ENCODE data around the gene MISP3.

The MISP3 gene

DNA sequence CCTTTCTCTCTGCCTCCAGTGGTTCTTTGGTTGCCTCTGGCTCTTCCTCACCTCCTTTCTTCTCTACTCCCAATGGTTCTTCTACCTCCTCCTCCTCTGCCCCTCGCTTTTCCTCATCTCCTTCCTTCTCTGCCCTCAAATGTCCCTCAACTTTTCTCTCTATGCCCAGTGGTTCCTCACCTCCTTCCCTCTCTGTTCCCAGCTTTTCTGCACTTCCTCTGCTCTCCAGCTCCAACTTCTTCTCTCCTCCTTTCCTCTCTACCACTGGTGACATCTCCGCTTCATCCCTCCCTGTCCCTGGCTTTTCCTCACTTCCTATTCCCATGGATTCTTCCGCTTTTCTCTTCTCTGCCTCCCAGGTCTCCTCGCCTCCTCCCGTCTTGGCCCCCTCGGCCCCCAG lies 18.5 kb upstream of the MISP3 start:
- DNase-seq: no peak

DNA sequence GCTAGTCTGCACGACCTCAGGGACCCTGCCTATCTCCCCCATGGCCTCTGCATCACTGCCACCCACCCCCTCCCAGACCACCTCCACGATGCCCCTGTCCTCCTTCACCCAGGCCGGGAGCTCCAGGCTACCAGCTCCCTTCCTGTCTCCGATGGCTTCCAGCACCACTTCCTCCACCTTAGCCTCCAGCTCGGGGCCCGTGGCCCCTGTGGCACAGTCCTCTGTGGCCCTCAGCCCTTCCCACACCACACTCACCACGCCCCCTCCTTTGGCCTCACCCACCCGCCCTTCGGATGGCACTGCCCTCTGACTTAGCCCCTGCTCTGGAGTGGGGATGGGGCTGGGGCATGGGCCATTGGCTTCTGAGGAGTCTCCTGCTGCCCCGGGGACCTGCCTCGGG lies 17.9 kb upstream of the MISP3 start:
- DNase-seq: no peak

DNA sequence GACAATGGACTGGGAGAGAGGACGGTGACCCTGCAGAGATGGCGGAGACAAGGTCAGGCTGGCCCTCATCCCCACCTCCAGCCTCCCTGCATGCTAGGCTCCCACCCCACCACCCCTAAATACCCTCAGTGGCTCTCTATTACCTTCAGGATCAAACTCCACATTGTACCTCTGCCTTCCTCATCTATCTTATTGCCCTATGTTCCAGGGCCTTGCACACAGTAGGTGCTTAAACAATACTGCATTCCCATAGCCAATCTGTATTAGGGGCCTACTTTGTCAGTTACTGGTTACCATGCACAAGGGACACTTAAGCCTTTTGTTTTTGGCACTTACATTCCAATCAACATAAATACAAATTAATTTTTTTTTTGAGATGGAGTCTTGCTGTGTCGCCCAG lies 17.2 kb upstream of the MISP3 start:
- no peak for DNase-seq

DNA sequence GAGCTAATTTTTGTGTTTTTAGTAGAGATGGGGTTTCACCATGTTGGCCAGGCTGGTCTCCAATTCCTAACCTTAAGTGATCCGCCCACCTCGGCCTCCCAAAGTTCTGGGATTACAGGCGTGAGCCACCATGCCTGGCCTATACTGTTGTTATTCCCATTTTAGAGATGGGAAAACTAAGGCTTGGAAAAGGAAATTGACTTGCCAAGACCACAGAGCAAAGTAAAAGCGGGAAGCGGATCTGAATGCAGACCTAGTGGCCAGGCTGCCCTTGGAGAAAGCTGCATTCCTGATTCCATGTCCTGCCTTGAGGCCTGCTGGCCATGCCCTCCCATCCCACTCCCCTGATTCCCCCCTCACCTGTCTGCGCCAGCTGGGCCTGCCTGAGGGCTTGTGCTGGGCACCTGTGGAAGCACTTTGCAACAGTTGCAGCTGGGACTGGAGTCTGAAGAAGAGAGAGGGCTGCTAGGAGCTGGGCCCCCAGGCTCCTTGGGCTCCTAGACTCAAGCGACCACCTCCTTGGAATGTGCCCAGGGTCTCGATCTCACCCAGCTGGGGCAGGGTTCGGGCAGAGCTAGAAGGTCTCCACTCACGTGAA lies 16.4 kb upstream of the MISP3 start:
- DNase-seq: no peak

DNA sequence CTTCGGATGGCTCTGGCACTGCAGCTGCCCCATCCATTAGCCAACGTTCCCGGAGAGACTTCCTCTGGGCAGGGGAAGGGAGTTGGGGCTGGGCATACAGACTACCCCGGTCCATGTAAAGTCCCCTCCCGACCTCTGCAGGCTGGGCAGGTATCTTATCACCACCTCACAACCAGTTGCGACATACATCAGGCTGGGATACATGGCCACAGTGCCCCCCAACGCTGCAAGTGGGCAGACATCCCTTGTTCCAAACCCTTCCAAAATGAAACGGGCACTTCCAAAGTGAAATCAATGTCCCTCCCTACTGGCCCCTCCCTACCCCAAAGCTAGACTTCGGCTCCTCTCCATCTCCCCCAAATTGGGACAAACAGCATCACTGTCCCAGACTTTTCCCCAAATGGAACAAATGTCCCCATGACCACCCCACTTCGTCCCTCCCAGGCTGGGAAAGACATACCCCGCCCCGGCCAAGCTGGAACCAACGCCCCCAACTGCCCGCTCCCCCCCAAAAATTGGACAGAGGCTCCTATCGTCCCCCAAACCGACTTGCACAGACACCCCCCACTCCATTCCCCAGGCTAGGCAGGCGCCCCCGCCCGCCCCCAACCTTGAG lies 15.7 kb upstream of the MISP3 start:
- DNase-seq: no peak

DNA sequence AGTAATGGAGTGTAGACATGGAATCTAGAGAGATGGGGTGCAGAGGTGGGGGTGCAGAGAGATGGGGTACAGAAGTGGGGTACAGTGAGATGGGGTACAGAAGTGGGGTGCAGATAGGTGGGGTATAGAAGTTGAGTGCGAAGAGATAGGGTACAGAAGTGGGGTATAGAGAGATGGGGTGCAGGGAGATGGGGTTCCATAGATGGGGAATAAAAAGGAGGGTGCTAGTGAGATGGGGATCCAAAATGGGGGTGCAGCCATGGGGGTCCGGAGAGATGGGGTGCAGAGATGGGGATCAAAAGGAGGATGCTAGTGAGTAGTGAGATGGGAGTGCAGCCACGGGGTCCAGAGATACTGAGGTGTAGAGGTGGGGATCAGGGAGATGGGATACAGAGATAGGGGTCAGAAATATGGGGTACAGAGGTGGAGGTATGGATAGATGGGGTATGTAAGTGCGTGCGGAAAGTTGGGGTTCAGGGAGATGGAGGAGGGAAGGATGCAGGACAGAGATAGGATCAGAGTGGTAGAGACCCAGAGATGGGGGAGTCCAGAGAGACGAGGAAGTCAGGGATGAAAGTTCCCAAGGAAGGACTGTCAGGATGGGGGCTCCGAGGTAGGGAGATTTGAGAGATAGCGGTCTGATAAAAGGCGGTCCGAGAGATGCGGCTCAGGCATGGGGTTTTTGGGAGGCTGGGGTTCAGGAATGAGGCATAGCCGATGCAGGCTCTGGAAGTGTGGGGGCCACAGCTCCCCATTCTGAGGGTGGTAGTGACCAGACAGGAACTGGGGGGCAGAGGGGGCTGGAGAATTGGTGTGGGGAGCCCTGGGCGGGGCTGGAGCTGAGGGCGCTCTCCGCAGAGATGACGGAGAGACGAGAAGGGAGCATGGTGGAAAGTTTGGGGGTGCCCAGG lies 14.1 kb upstream of the MISP3 start:
- DNase-seq: no peak

DNA sequence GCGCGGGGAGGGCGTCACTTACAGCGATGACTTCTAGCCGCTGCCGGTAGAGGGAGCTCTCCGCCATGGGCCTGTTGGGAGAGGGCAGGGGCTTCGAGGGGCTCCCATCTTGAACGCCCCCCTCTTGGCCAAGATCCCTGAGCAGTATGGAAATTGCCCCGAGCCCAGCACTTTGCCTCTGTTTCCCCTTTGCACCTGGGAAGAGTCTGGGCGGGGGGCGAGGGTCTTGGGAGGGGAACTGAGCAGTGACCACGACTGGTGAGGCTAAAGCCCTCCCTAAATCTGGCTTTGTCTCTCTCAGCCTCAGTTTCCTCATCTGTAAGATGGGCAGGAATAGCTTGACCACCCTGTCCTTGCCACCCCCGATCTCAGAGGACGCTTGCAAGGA lies 13.5 kb upstream of the MISP3 start:
- DNase-seq: no peak

DNA sequence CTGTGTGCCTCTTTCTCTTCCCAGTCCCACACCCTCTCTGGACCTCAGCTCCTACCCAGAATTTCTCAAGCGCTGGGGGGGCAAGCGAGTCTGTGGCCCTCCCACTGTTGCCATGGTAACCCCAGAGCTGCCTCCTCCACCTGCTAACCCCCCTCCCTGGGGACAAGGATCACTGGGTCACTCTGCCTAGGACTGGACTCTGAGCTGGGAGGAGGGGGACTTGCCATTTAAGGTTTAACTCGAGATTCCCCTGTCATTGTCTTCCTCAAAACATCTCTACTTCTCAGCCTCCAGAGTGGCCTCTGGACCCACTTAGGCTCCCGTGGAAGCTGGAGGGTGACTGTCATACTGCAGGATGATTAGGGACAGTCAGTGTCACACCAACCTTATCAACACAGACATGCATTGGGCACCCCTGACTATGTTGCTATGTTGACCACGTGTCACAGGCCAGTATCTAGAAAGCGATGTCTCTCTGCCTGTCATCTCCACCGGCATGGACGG lies 12.9 kb upstream of the MISP3 start:
- DNase-seq: no peak

DNA sequence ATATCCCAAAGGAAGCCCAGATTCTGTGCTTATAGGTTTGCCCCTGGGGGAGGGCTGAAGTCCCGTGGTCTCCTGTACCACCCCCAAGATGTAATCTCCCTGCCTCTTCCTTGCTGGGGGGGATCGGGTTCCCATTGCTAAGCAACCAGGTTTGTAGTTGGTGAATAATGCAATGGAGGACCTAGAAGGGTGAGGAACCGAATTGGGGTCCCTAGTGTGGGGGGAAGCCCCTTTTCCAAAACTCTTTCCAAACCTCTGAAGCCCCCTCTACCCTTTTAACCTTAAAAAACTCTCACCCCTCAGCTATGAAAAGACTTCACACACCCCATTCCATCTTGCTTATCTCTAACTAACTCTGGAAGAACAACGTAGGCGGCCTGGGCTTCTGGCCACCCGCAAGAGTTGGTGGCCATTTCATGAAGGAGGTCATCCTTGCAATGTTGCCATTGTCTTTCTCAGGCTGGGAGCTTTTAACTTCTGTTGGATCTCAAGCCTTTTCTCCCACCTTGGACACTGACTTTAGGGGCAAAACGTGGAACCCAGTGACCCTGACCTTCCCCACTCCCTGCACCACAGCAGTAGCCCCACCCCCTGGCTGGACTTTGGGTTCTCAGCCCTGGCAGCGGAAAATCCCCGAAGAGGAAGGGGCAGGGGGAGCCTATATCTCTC lies 11.4 kb upstream of the MISP3 start:
- DNase-seq: no peak

DNA sequence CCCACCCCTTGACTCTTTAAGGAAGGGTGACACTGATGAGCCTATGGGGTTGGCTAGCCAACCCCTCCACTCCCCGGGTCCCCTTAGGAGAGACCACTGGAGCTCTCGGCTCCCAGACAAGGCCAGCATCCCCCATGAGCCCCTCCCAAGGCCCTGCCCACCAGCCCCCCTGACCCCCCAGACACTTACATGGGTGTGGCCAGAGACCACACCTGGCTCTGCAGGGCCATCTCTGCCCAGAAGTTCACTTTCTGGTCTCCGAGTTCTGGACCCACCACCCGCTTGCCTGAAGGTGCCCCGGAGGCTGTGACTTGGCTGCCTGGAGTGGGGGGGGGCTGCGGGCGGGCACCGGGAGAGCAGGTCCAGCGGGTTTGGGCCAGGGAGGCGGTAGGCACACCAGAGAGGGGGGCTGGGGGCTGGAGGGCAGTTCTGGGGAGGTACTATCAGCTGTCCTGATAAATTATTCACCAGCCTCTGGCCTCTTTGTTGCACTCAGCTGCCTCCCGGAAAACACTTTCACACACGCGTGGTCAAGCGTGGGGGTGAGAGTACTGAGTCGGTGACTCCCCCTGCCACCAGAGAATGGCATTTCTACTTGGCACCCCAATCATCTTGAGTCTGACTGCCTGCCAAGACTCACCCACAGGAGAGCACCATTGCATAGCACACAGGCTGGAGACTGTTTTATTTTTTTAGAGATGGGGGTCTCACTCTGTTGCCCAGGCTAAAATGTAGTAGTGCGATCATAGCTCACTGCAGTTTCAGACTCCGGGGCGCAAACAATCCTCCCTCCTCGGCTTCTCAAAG lies 10.6 kb upstream of the MISP3 start, which contains the start of gene PALM3:
TSS of gene PALM3 (minus strand) at position 326 of the 807 bp plus-strand sequence. CDS start at position 230, 96 bp downstream.
- DNase-seq: no peak

DNA sequence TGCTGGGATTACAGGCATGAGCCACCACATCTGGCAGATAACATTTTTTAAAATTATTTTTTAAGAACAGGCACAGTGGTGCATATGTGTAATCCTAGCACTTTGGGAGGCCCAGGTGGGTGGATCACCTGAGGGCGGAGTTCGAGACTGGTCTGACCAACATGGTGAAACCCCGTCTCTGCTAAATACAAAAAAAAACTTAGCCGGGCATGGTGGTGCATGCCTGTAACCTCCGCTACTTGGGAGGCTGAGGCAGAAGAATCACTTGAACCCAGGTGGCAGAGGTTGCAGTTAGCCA lies 10.1 kb upstream of the MISP3 start:
- no peak for DNase-seq

DNA sequence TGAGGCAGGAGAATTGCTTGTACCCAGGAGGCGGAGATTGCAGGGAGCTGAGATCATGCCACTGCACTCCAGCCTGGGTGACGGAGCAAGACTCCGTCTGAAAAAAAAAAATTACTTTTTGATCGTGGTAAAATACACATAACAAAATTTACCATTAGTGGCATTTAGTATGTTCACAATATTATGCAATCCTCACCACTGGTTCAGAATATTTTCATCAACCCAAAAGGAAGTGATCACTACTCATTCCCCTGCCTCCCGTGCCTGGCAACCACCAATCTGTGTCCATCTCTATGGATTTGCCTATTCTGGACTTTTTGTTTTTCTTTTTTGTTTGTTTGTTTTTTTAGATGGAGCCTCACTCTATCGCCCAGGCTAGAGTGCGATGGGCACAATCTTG lies 9.5 kb upstream of the MISP3 start:
- no peak for DNase-seq

DNA sequence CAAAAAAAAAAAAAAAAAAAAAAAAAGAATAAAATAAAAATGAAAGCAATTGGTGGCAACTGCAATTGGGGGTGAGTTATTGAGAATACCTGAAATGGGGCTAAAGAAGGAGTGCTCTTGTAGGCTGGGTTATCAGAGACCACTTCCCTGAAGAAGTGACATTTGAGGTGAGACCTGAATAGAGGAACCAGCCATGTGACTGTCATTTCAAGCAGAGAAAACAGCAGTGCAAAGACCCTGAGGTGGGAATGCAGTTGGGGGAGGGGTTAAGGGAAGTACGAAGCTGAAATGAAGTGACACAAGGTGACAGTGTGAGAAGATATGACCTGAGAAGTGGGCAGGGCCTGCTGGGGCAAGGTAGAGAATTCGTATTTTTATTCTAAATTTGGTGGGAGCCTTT lies 6.5 kb upstream of the MISP3 start:
- DNase-seq: no peak

DNA sequence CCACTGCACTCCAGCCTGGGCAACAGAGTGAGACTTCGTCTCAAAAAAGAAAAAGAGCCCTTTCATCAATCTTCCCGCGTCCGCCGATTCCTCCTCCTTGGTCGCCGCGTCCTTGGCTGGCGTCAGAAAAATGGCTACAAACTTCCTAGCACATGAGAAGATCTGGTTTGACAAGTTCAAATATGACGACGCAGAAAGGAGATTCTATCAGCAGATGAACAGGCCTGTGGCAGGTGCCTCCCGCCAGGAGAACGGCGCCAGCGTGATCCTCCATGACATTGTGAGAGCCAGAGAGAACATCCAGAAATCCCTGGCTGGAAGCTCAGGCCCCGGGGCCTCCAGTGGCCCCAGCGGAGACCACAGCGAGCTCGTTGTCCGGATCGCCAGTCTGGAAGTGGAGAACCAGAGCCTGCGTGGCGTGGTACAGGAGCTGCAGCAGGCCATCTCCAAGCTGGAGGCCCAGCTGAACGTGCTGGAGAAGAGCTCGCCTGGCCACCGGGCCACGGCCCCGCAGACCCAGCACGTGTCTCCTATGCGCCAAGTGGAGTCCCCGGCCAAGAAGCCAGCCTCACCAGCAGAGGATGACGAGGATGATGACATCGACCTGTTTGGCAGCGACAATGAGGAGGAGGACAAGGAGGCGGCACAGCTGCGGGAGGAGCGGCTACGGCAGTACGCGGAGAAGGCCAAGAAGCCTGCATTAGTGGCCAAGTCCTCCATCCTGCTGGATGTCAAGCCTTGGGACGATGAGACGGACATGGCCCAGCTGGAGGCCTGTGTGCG lies 2.1 kb upstream of the MISP3 start:
- DNase-seq: no peak

DNA sequence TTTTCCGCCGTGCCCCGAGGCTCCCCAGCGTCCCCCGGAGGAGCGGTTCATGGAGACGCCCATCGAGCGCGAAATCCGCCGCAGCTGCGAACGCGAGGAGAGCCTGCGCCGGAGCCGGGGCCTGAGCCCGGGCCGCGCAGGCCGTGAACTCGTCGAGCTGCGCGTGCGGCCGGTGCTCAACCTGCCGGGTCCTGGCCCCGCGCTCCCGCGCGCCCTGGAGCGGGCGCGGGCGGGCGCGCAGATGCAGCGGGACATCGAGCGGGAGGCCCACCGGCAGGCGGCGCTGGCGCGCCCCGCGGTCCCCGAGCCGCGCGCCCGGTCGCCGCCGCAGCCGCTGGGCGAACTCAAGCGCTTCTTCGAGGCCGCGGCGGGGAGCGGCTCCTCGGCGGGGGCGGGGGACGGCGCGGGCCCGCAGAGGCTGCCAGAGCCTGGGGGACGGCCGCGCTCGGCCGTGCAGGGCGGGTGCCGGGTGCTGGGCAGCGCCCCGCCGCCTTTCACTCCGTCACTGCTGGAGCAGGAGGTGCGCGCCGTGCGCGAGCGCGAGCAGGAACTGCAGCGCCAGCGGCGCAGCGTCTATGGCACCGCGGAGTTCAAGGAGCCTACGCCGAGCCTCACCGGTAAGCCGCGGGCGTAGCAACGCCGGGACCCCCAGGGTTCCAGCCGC lies 807 bp downstream of the MISP3 start:
- DNase-seq: peak; percentile 77

DNA sequence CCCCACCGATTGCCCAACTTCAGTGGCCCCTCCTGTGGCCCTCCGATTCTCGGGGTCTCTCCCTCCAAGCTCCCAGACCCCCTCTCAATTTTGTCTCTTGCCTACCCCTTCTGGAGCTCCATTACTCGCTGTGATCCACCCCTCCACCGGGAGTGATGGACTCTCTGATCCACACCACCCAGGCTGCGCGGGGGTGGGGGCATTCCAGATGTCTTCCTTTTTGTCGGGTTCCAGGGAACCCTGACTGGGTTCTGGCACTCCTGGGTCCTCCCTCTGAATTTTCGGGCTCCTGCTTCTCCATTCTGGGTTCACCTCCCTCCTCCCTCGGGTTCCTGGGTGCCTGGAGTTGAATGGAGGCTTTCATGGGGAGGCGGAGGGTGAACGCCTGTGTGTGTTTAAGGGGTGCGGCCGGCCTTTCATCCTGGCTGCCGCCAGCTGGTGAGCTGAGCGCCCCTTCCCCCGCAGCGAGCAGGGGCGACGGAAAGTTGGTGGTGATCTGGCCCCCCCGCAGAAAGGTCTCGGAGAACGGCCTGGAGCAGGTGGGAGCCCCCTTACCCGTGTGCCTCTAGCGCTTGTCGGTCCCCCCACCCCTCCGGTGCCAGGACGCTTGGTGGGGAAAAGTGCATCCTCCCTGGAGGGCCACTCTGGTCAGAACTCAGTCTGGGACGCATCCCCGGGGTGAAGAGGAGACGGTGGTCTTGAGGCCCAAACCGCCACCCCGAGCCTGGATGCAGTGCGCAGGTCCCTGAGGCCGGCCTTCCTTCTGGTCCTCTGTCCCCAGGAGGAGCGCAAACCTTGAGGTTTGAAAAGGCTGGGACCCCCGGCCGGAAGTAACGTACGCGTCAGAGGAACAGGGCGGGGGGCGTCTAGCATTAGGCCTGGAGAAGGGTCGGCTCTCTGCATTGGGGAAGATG lies 1.6 kb downstream of the MISP3 start:
- DNase-seq: peak; percentile 36

DNA sequence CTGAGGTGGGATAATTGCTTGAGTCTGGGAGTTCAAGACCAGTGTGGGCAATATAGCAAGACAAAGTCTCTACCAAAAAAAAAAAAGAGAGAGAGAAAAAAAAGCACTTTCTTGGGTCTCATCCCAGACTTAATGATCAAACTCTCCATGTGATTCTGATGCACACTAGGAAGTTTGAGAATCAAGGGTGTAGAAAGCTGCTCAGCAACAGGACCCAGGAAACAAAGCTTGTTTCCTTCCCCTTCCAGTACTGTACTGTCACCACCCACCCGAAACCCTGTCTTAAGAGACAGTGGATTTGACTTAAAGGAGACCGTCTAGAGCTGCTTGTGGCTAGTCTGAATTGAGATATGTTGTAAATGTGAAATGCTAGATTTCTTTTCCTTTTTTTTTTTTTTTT lies 5.8 kb downstream of the MISP3 start:
- DNase-seq: no peak

DNA sequence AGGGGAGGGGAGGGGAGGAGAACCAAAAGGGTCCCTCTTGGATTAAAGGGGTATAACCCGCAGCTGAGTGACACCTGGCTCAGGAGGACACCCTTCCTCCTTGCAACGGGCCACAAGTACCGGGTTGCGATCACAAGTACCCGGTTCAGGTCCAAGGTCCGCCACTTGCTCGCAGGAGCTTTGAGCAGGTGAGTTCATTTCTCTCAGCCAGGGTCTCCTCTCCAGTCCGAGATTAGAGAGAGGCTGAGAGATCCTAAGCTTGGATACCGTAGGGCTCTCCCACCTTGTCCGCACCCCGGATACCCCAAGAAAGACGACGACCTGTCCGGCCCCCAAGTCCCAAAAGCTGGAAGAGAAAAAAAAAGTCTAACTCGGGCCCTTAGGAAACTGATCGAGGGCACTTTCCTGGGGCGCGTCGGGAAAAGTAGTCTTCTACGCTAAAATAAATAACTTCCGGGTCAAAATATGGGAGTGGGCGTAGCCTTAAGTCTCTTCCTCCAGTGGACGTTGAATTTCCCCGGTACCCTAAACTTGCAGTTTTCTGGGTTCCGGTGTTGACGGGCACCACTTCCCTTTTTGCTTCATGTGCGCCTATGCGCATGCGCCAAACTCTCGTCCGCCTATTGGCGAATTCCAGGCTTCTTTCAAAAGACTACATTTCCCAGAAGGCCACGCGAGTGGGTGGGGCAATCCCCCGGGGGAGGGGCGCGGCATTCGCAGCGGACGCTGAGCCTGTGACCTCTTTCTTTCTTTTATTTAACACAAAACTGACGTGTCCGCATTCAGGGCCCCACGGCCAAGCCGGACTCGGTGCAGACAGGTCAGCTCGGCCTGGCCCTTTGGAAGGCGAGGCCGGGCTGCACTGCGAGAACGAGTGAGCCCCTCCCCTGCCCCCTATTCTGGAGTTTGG lies 8.6 kb downstream of the MISP3 start:
- peak; percentile 97 for DNase-seq
